H1 (cell line): ENCODE measurements around the gene ACER3. TPM values are rescaled to one million over a fixed set of nuclear protein-coding genes. Genes with fewer than 3 reads are reported as not detected.

Source experiments
- CTCF ChIA-PET: fragments of 300-600 bp; sonication (Branson Sonifier 250); formaldehyde crosslinking; loops from one replicate; lab custom pipeline; 2021; ENCODE audit not compliant: partially characterized antibody; lab: Charles Lee
- POLR2A ChIA-PET: fragments of 300-600 bp; sonication (Branson Sonifier 250); formaldehyde crosslinking; loops from one replicate; lab custom pipeline; 2021; ENCODE audit warnings: inconsistent platforms; ENCODE audit not compliant: partially characterized antibody; lab: Charles Lee
- DNase-seq, 2 experiments: peaks; one replicate each; pipeline versions ENCODE4 v3.0.0 to v3.0.0-alpha.2; 2010 to 2022; ENCODE audit warnings: low spot score in 2 of 2, low read depth in 1 of 2, mixed read lengths in 1 of 2
- FAIRE-seq: peaks from 2 replicates; lab custom pipeline; 2011; peaks lifted over from hg19 to GRCh38; lab: Jason Lieb, UNC
- H2AFZ ChIP-seq: 2 replicates; pipeline ENCODE4 v1.8.1; 2012; ENCODE audit warnings: low read length, inconsistent platforms
- H2AK5ac ChIP-seq: 2 replicates; pipeline ENCODE4 v1.6.1; 2013; ENCODE audit warnings: low read depth, low read length
- H2BK120ac ChIP-seq: replicated peaks from 2 replicates; pipeline ENCODE3; 2013; ENCODE audit warnings: low read depth, low read length, inconsistent platforms
- H2BK12ac ChIP-seq: 2 replicates; pipeline ENCODE4 v1.6.1; 2013; ENCODE audit warnings: low read depth, low read length
- H2BK15ac ChIP-seq: 2 replicates; pipeline ENCODE4 v1.6.1; 2013; ENCODE audit warnings: low read length
- H2BK20ac ChIP-seq: 2 replicates; pipeline ENCODE4 v1.6.1; 2013; ENCODE audit warnings: low read length
- H2BK5ac ChIP-seq: 2 replicates; pipeline ENCODE4 v1.6.1; 2013; ENCODE audit warnings: low read depth, low read length
- H3K14ac ChIP-seq: 2 replicates; pipeline ENCODE4 v1.6.1; 2013; ENCODE audit warnings: inconsistent platforms; ENCODE audit not compliant: insufficient read length
- H3K18ac ChIP-seq: 2 replicates; pipeline ENCODE4 v1.6.1; 2013; ENCODE audit warnings: low read length; ENCODE audit errors: extremely low read depth
- H3K23ac ChIP-seq: 2 replicates; pipeline ENCODE4 v1.6.1; 2013; ENCODE audit warnings: inconsistent platforms; ENCODE audit not compliant: insufficient read length
- H3K23me2 ChIP-seq: 2 replicates; pipeline ENCODE4 v1.6.1; 2013; ENCODE audit warnings: low read depth, low read length
- H3K27ac ChIP-seq: 2 replicates; pipeline ENCODE4 v1.6.1; 2011; ENCODE audit warnings: low read depth, low read length, inconsistent platforms
- H3K27me3 ChIP-seq, 4 experiments: replicated peaks in 1 of 4; 1 replicate in 1 of 4; 2 replicates in 3 of 4; pipeline versions ENCODE4 v1.6.1 to v1.8.1; 2011 to 2013; ENCODE audit warnings: low read length in 3 of 4, mild to moderate bottlenecking in 3 of 4, inconsistent platforms in 2 of 4, mixed read lengths in 2 of 4, moderate library complexity in 1 of 4; ENCODE audit not compliant: control insufficient read depth in 3 of 4, insufficient read depth in 3 of 4; ENCODE audit errors: extremely low read depth in 1 of 4
- H3K36me3 ChIP-seq, 4 experiments: 2 replicates each; pipeline versions ENCODE4 v1.6.1 to v1.8.1; 2011 to 2013; ENCODE audit warnings: mild to moderate bottlenecking in 4 of 4, low read length in 3 of 4, moderate library complexity in 2 of 4, control low read depth in 1 of 4, inconsistent platforms in 1 of 4; ENCODE audit not compliant: insufficient read depth in 4 of 4, control insufficient read depth in 2 of 4
- H3K4ac ChIP-seq: replicated peaks from 2 replicates; pipeline ENCODE3; 2013; ENCODE audit warnings: low read length, low read depth, mixed read lengths, inconsistent platforms; ENCODE audit not compliant: insufficient read length
- H3K4me1 ChIP-seq, 4 experiments: replicated peaks in 1 of 4; 1 replicate in 1 of 4; 2 replicates in 3 of 4; pipeline versions ENCODE4 v1.6.1 to v1.8.1; 2011 to 2013; ENCODE audit warnings: low read length in 3 of 4, inconsistent platforms in 2 of 4, mixed read lengths in 1 of 4; ENCODE audit not compliant: insufficient read depth in 4 of 4, control insufficient read depth in 3 of 4
- H3K4me2 ChIP-seq, 2 experiments: 2 replicates each; pipeline versions ENCODE4 v1.6.1 to v1.8.1; 2011 to 2013; ENCODE audit warnings: low read depth in 2 of 2, low read length in 2 of 2, control low read depth in 1 of 2, inconsistent platforms in 1 of 2, mild to moderate bottlenecking in 1 of 2; ENCODE audit not compliant: insufficient read depth in 1 of 2
- H3K4me3 ChIP-seq, 4 experiments: fragments of 200-600, 300-600 bp in 1 of 4; sonication (generic), shearing (Covaris generic), sonication (Bioruptor Twin) in 1 of 4; 2 replicates each; pipeline versions ENCODE4 v1.5.1 to v1.8.1; 2011 to 2016; ENCODE audit warnings: low read length in 4 of 4, low read depth in 3 of 4, control low read depth in 2 of 4, inconsistent platforms in 2 of 4, mild to moderate bottlenecking in 2 of 4, mixed read lengths in 1 of 4, moderate library complexity in 1 of 4; ENCODE audit not compliant: insufficient read depth in 2 of 4; ENCODE audit errors: extremely low read depth in 1 of 4
- H3K56ac ChIP-seq: replicated peaks from 2 replicates; pipeline ENCODE3; 2013; ENCODE audit warnings: low read depth, mild to moderate bottlenecking, mixed read lengths, low read length, inconsistent platforms; ENCODE audit not compliant: insufficient read length
- H3K79me1 ChIP-seq: 2 replicates; pipeline ENCODE4 v1.6.1; 2013; ENCODE audit warnings: low read depth, low read length, control low read depth
- H3K79me2 ChIP-seq, 2 experiments: 2 replicates each; pipeline versions ENCODE4 v1.6.1 to v1.8.1; 2012 to 2013; ENCODE audit warnings: low read length in 2 of 2, mild to moderate bottlenecking in 2 of 2, inconsistent platforms in 1 of 2; ENCODE audit not compliant: insufficient read depth in 2 of 2, control insufficient read depth in 1 of 2
- H3K9ac ChIP-seq, 4 experiments: replicated peaks in 1 of 4; 1 replicate in 1 of 4; 2 replicates in 3 of 4; pipeline versions ENCODE4 v1.6.1 to v1.8.1; 2011 to 2013; ENCODE audit warnings: low read depth in 3 of 4, low read length in 3 of 4, control low read depth in 2 of 4, mild to moderate bottlenecking in 2 of 4, moderate library complexity in 2 of 4, inconsistent platforms in 1 of 4; ENCODE audit errors: extremely low read depth in 1 of 4
- H3K9me3 ChIP-seq, 2 experiments: 2 replicates each; pipeline versions ENCODE4 v1.6.1 to v1.8.1; 2012 to 2013; ENCODE audit warnings: mild to moderate bottlenecking in 2 of 2, moderate library complexity in 2 of 2, control low read depth in 1 of 2, inconsistent platforms in 1 of 2, low read depth in 1 of 2, low read length in 1 of 2, mixed read lengths in 1 of 2; ENCODE audit not compliant: insufficient read depth in 2 of 2
- H4K20me1 ChIP-seq, 2 experiments: replicated peaks in 1 of 2; 2 replicates each; pipeline versions ENCODE3 to v1.8.1; 2011 to 2013; ENCODE audit warnings: inconsistent platforms in 2 of 2, low read length in 2 of 2, mild to moderate bottlenecking in 1 of 2; ENCODE audit not compliant: insufficient read depth in 2 of 2, control insufficient read depth in 1 of 2
- H4K5ac ChIP-seq: 2 replicates; pipeline ENCODE4 v1.6.1; 2013; ENCODE audit warnings: low read length, low read depth, mixed read lengths, inconsistent platforms; ENCODE audit not compliant: insufficient read length
- H4K8ac ChIP-seq: 2 replicates; pipeline ENCODE4 v1.8.0; 2013; ENCODE audit warnings: mild to moderate bottlenecking, moderate library complexity, low read length, inconsistent platforms; ENCODE audit not compliant: insufficient read depth; ENCODE audit errors: extremely low read depth
- H4K91ac ChIP-seq: replicated peaks from 2 replicates; pipeline ENCODE3; 2013; ENCODE audit warnings: low read length, mixed read lengths, inconsistent platforms; ENCODE audit not compliant: insufficient read length
- BACH1 ChIP-seq: IDR thresholded peaks from 2 replicates; pipeline ENCODE4 v1.6.1; 2012; ENCODE audit warnings: low read length, improper control_type of control experiment
- BCL11A ChIP-seq, 2 experiments: IDR thresholded peaks; one replicate each; pipeline ENCODE4 v1.6.1; 2011; ENCODE audit warnings: low read depth in 2 of 2, low read length in 2 of 2, mild to moderate bottlenecking in 2 of 2
- CTCF ChIP-seq, 3 experiments: IDR thresholded peaks; 1 replicate in 2 of 3; 2 replicates in 1 of 3; pipeline versions ENCODE4 v1.5.1 to v1.6.1; 2011; ENCODE audit warnings: low read length in 3 of 3, mild to moderate bottlenecking in 3 of 3, inconsistent platforms in 2 of 3, low read depth in 1 of 3, moderate library complexity in 1 of 3; ENCODE audit not compliant: insufficient read depth in 1 of 3; ENCODE audit errors: control extremely low read depth in 1 of 3
- EGR1 ChIP-seq: IDR thresholded peaks from 2 replicates; pipeline ENCODE4 v1.6.1; 2011; ENCODE audit warnings: low read depth, low read length, borderline replicate concordance
- NANOG ChIP-seq: IDR thresholded peaks from 2 replicates; pipeline ENCODE4 v1.6.1; 2011; ENCODE audit warnings: low read length, low read depth, mild to moderate bottlenecking, inconsistent platforms; ENCODE audit not compliant: insufficient read depth, poor library complexity, severe bottlenecking
- RAD21 ChIP-seq, 2 experiments: IDR thresholded peaks in 1 of 2; conservative IDR thresholded peaks in 1 of 2; 2 replicates each; pipeline ENCODE4 v1.6.1; 2011; ENCODE audit warnings: low read depth in 2 of 2, low read length in 2 of 2, improper control_type of control experiment in 1 of 2, inconsistent platforms in 1 of 2, mild to moderate bottlenecking in 1 of 2, moderate library complexity in 1 of 2
- ZNF274 ChIP-seq: IDR thresholded peaks from 2 replicates; pipeline ENCODE4 v1.7.0; 2012; ENCODE audit warnings: low read length, borderline replicate concordance; ENCODE audit errors: extremely low read depth
- WGBS, 2 experiments: shearing (Covaris generic) in 1 of 2; methylation state at CpG; one replicate each; pipeline versions ENCODE4 v1.1.6 to v1.1.7; 2013 to 2015; ENCODE audit warnings: low lambda C conversion rate in 2 of 2, mixed read lengths in 2 of 2, inconsistent platforms in 1 of 2, low coverage in 1 of 2, missing lambda C conversion rate in 1 of 2; ENCODE audit not compliant: insufficient replicate concordance in 2 of 2, insufficient coverage in 1 of 2, insufficient read length in 1 of 2; ENCODE audit errors: extremely low coverage in 1 of 2, missing lambda C conversion rate in 1 of 2; 5-methylcytosine and 5-hydroxymethylcytosine counted together
- polyA plus RNA-seq, 7 experiments: library from polyadenylated mRNA; depleted of rRNA in 3 of 7; stranded (reverse) in 5 of 7; unstranded in 2 of 7; fragments of >200 nt in 5 of 7; fragments of 200-250 nt in 2 of 7; gene quantifications; 1 replicate in 5 of 7; 2 replicates in 1 of 7; 4 replicates in 1 of 7; pipeline versions ENCODE4 v1.2.1 to v1.2.3, GENCODE V29; 2011 to 2013; ENCODE audit warnings: missing spikeins in 2 of 7, mixed read lengths in 2 of 7
- total RNA-seq: library from RNA; stranded (reverse); fragmentation: NEBNext Ultra II Directional; extraction: Animal tissue kit (Norgen Biotek cat#: 25700); gene quantifications from 2 replicates; pipeline ENCODE4 v1.2.1, GENCODE V29; 2021

The ACER3 gene
- total and polyA plus RNA-seq, 2 of the 8 experiments (the other 6 are each of a cell fraction or from before 2014, with no cell fraction given): 5.7 to 16.2 TPM

- Histone ChIP-seq H2BK120ac (no peak overlapping the region), H2BK12ac (no peak overlapping the region), H4K20me1 (no peaks in the 10 kb centered on the region), H3K9ac (no peak overlapping the region), H3K27ac (no peak overlapping the region), H3K56ac (no peak overlapping the region), H2AFZ (no peak overlapping the region), H3K79me1 (no peaks in the 10 kb centered on the region), H3K4me2 (peak overlapping the region in 1 of 2 experiments; percentile 4; a peak in 1 of 4 replicates), H3K23me2 (no peaks in the 10 kb centered on the region), H3K27me3 (peaks cover 0 to 5% (median under 1%) of the 10 kb centered on the region in 4 experiments; a peak in 2 of 7 replicates), H4K5ac (no peak overlapping the region), H3K4ac (no peak overlapping the region), H3K14ac (no peak overlapping the region), H2BK20ac (no peak overlapping the region), H3K18ac (no peak overlapping the region; the same call in 1 of the 2 replicates), H2BK5ac (no peak overlapping the region; the same call in 1 of the 2 replicates), H3K79me2 (no peaks in the 10 kb centered on the region), H2AK5ac (no peak overlapping the region), H4K8ac (no peak overlapping the region), H3K23ac (no peak overlapping the region), H4K91ac (no peak overlapping the region), H3K36me3 (no peaks in the 10 kb centered on the region), H3K4me3 (peak overlapping the region in 1 of 4 experiments; percentile 34; a peak in 1 of 8 replicates), H3K4me1 (peaks cover 0 to 4% (median 0%) of the 10 kb centered on the region in 4 experiments; a peak in 3 of 7 replicates), H2BK15ac (no peak overlapping the region), H3K9me3 (no peaks in the 10 kb centered on the region)
- DNase-seq (peak in 1 of 2 experiments; percentile 64), FAIRE-seq (peak; percentile 82)
- ChIA-PET CTCF (interaction anchor here (0.5 to 12.7 kb wide), 41 partner anchors 8 to 1276 kb away, joined by 3 to 201 read pairs (median 4); partner anchors contain the start of genes CAPN5, MYO7A and OMP), POLR2A (interaction anchor here (2.7 kb wide), 1 partner anchor 43 kb away, joined by 9 read pairs; no protein-coding TSS in a partner anchor)
- 39% methylated on average over 15 of the region's 15 CpGs; no CpG with 5 or more reads in 1 of the 2 experiments for WGBS, 2 experiments
- TF ChIP-seq NANOG: no peak
- no peak for TF ChIP-seq EGR1
- TF ChIP-seq BCL11A (IDR thresholded peaks at IDR 0.05; ENCODE audit: low read depth in 2 of 2, low read length in 2 of 2): no peak
- no peak for TF ChIP-seq BACH1
- TF ChIP-seq CTCF (IDR thresholded peaks at IDR 0.05; ENCODE audit: control extremely low read depth in 1 of 3, insufficient read depth in 1 of 3, low read depth in 1 of 3, low read length in 3 of 3): peak in 2 of 3 experiments; percentile 55 to 60; a peak in 3 of 4 replicates
- no peak for TF ChIP-seq ZNF274
- TF ChIP-seq RAD21 (IDR thresholded peaks at IDR 0.05 in 1 of 2, conservative IDR thresholded peaks at IDR 0.05 in 1 of 2; ENCODE audit: low read depth in 2 of 2, low read length in 2 of 2): peak; percentile 49 to 54
Observed at GRCh38 chr11:77047007-77047927, 186.5 kb downstream of the ACER3 start.
